ENCODE data around the gene REM2.

Gene REM2

GRCh38 chr14:22875003-22875747 is 7.8 kb upstream of the REM2 start:
- no peak for DNase-seq

GRCh38 chr14:22875748-22876319 is 7.2 kb upstream of the REM2 start:
- no peak for DNase-seq

GRCh38 chr14:22877000-22877501 is 6.0 kb upstream of the REM2 start:
- DNase-seq = no peak

- no peak for DNase-seq
Observed at GRCh38 chr14:22878271-22879246, 4.5 kb upstream of the REM2 start.

- no peak for DNase-seq
Observed at GRCh38 chr14:22882064-22882463, 958 bp upstream of the REM2 start.

- DNase-seq = peak; percentile 83
Observed at GRCh38 chr14:22882529-22883172, 371 bp upstream of the REM2 start.

GRCh38 chr14:22884076-22884737 is 1.2 kb downstream of the REM2 start:
- no peak for DNase-seq

GRCh38 chr14:22884738-22885523 is 1.9 kb downstream of the REM2 start:
- no peak for DNase-seq

- DNase-seq = no peak
Observed at GRCh38 chr14:22885975-22886374, 3.0 kb downstream of the REM2 start.

GRCh38 chr14:22886500-22887259 is 3.7 kb downstream of the REM2 start:
- peak; percentile 80 for DNase-seq

GRCh38 chr14:22887260-22887989 is 4.4 kb downstream of the REM2 start:
- peak; percentile 86 for DNase-seq

GRCh38 chr14:22887990-22888378 is 5.0 kb downstream of the REM2 start:
- no peak for DNase-seq

- DNase-seq = no peak
Observed at GRCh38 chr14:22888662-22889061, 5.6 kb downstream of the REM2 start.

GRCh38 chr14:22890416-22890815 is 7.4 kb downstream of the REM2 start:
- no peak for DNase-seq

GRCh38 chr14:22892488-22892887 is 9.5 kb downstream of the REM2 start:
- no peak for DNase-seq

- DNase-seq = no peak
Observed at GRCh38 chr14:22893706-22894105, 10.7 kb downstream of the REM2 start.

GRCh38 chr14:22895402-22895801 is 12.4 kb downstream of the REM2 start:
- no peak for DNase-seq

GRCh38 chr14:22896356-22896755 is 13.3 kb downstream of the REM2 start:
- DNase-seq = no peak

GRCh38 chr14:22896760-22897159 is 13.7 kb downstream of the REM2 start:
- DNase-seq = no peak

- DNase-seq = no peak
Observed at GRCh38 chr14:22897357-22897756, 14.3 kb downstream of the REM2 start.
